Stimulated activated CD4-positive, alpha-beta T cell treated with anti-CD3 and anti-CD28 coated beads, TNF-alpha, amount 100 ng/mL, for 48 hours (primary cell): ENCODE results near the gene TMEM129.

ENCODE experiments used
- DNase-seq, 3 donors: peaks; one replicate each; pipeline ENCODE4 v3.0.0-alpha.2; 2020; ENCODE audit warnings: low read depth in 3 of 3

The TMEM129 gene

DNA sequence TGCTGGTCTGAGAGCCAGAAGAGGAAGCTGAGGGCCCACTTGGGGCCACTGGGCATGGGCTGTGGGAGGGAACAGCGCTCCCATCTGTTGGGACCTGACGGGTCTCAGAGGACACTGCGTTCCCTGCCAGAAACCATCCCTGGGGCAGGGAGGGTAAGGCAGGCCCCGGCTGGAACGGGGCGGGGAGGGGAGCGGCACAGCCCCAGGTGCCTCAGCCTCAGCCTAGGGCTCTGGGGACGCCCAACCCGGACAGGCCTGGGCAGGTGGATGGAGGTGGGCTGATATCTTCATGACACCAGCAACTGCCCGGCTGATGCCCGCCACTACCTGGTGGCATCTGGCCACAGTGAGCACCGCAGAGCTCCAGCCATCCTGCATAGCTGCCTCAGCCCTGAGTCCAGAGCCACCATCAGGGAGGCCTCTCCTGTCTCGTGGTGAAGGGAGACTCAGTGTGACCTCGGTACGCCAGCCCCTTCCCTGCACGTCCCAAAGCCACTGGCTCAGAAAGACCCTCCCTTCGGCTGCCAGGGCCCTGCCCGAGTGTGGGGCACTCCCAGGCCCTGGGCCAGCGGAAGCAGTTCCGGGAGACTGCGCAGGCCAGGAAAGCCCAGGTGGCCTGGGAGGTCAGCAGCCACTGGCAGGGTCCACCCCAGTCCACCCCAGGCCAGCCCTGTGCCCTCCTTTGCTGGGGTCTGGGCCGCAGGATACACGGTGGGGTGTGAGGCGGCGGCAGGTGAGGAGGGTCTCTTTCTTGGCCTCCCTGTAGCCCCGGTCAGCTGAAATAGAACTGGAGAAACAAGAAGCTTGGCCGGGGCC lies 37.4 kb upstream of the TMEM129 start:
- DNase-seq: no peak

DNA sequence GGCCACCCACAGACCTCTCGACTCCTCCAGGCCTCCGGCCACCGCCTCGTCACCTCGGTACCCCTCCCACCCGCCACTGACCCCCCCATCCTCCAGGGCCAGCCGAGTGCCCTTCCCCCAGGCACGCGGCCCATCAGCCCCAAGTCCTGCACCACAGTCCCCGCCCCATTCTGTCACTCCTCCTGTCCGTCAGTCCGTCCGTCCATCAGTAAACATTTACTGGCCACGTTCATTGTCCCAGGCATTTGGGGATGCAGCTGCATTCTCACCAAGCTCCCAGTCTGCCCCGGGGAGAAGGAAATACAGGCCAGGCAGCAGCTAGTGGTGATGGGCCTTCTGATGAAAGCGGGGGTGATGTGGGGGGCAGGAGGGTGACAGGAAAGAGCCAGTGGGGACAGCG lies 36.7 kb upstream of the TMEM129 start:
- DNase-seq: no peak

DNA sequence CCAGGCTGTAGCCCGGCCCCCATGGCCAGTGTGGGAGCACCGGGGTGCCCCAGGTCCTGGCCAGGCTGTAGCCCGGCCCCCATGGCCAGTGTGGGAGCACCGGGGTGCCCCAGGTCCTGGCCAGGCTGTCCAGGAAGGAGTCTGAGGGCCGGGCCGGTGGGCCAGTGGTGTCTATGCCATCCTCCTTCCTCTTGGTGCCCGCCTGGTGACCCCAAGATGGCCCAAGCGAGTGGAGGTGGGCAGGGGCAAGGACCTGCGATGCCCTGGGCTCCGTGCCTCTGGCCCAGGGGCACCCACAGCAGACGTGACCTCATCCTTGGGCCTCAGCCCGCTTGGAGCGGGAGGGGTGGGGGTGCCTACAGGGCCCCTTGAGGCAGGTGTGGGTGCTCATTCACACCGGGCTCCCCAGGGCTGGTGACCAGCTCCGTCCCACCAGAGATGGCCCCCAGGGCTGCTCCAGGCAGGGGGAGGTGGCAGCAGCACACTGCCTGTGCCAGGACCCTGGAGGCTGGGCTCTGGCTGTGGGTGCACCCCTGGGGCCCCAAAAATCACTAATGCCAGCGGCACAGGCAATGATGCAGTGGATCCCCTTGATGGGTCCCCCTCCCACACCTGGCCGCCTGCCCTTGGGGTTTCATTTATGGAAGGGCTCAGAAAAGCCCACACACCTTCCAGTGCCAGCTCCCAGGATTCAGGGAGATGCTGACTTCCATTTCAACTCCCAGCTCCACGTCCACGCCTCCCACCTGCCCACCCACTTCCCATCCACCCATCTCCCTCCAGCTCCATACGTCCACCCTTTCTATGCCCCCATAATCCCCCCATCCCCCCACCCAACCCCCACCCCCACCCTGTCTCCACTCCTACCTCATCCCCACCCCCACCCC lies 36.0 kb upstream of the TMEM129 start:
- DNase-seq: no peak

DNA sequence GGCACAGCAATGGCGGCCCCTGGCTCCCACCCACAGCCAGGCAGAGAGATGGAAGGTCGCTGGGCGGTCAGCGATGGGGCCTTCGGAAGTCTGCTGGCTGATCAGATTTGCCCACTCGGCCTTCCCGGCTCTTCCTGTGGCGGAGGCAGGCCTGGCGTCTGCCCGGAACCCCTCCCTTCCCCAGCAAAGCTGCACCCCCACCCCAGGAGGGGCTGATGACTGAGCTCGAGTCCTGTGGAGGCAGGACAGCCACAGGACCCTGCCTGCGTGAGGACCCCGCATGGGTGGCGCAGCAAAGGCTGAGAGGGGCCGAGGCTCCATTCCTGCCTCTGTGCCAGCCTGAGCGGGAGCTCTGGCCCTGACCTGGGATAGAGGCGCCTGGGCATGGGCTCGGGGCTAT lies 35.0 kb upstream of the TMEM129 start:
- no peak for DNase-seq

DNA sequence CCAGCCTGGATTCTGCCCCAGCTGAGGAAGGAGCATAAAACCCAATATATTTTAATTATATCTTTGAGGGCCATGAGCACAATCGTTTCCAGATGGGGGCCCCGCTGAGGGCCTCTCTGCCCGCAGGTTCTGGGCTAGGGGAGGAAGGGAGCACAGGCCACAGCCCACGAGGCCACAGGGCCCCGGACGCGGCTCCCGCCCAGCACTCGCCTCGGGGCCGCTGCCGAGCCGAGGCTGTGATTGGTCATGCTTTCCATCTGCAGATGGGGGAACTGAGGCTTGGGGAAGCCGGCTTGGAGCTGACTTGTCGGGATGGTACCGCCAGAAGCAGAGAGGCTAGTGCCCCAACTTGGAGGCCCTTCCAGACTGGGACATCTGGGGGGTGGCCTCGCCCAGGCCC lies 34.2 kb upstream of the TMEM129 start:
- DNase-seq: no peak

DNA sequence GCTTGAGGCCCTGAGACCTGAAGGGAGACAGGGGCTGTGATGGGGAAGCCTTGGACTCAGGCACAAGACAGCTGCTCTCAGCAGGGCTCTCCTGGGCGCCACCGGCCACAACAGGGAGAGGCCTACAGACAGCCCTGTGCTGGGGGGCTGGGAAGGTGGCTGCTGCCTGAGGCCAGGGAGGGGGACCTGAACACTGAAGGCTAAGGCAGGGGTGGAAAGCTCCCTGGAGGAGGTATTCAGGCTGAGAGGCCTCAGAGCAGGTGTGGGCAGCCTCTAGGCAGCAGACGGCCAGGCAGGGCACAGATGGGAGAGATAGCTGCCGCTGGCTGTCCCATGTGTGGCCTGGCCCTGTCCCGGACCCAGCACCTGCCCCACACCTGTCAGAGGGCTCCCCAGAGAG lies 33.2 kb upstream of the TMEM129 start:
- no peak for DNase-seq

DNA sequence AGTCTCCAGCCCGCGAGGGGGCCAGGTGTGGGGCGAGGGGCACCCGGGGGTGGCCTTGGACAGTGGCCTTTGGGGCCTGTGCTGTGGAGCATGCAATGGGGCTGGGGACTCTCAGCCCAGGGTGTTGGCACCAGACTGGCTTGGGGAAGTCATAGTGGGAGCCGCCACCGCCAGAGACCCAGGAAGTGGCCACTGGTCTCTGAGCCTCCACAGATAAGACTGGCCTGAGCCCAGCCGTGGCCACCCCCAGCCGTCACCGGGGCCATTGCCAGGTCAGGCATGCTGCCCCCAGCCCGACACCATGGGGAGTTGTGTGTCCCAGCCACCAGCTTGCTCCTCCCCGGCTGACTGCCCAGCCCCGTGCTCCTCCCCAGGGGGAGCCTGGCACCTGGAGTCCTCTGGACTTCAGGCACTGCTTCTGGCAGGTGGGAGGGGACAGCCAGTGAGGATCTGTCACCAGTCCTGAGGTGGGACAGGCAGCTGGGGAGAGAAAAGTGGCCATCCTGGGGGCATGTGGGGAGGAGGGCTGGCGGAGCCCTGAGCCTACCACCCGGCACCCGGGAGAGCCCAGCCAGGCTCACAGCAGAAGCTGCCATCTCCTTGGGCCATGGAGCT lies 32.7 kb upstream of the TMEM129 start:
- no peak for DNase-seq

DNA sequence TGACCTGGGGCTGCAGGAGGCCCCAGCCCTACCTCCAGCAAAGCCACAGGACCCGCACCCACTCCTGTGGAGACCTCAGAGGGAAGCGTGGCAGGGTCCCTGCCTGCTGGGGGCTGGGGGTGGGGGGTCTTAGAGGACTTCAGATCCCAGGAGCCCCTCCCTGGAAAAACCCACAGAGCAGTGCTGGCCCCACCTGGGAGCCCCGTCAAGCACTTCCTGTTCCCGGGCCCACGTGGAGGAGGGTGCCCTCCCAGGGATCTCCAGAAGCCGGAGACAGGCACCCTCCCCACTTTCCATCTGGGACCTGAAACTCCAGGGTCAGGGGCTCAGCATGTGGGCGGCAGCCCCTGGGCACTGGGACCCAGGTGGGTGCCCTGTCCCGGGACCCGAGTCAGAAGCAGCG lies 32.2 kb upstream of the TMEM129 start:
- DNase-seq: no peak

DNA sequence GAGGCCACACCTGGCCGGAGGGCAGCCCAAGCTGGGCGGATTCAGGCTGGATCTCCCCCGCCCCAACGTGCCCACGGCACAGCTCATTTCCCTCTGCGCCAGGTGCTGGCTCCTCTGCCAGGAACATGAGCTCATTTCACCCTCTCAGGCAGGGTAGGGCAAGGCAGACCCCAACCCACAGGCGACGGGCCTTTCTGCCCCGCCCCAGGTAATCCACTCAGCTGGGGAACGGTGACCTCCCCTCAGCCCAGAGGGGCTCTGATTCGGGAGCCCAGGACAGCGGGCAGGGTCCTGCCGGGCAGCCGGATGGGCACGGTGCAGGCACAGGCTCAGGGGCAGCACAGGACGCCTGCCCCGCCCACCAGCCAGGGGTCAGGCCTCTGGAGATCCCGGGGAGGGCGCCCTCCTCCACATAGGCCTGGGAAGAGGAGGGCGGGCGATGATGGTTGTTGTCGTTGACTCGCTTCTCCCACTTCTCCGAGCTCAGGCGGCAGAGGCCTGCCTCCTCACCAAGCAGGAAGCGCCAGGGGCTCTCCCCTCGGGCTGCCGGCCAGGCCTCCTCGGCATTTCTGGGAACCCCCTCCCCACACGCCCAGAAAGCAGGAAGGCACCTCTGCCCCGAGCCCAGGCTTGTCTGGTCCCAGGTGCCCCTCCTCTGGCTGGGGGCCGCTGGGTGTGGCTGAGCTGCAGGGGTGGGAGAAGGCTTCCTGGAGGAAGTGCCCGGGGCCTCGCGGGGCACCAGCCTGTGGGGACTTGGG lies 31.3 kb upstream of the TMEM129 start:
- DNase-seq: no peak

DNA sequence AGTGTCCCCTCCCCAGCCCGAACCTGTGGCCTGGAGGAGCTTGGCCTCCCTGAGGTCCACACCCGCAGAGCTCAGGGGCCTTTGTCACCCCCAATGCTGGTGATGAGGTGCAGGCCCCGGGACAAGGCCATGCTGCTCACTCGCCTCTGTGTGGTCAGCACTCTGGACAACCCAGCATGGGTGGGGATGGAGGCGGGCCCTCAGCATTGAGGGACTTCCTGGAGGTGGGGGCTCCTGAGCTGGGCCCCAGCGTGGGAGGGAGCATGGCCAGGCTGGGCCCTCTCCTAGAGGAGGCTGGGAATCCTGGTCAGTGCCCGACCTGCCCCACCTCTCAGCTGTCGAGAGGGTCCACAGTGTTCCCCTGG lies 30.8 kb upstream of the TMEM129 start:
- DNase-seq: no peak

DNA sequence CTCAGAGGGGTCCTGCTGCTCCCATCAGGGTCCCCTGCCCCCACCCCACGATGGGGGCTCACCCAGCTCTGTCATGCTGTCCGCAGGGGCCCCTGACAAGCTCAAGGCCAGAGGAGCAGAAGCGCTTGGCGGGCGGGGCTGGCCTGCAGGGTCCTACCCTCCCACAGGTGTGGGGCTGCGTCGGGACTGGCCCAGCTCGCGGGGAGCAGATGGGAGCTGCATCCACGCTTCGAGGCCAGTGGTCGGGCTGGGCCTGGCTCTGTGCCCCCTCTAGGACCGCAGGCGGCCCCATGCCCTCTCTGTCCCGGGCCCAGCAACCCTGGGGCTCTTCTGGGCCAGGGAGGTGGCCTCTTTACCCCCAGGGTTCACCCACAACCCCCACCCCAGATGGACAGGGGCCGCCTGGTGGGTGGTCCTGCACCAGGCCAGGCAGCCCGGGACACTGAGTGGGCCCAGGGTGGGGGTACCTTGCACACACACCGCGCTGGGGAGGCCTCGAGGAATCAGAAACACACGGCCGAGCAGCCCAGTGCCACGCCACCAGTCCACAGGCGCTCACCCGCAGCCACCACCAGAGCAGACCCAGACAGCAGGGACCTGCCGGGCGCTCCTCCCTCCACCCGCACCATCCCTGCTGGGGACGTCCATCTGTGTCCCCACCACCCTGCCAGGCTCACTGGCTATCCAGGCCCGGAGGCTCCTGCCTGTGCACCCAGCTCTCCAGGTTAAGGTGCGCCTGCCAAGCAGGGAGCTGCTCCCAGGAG lies 30.2 kb upstream of the TMEM129 start:
- DNase-seq: no peak

DNA sequence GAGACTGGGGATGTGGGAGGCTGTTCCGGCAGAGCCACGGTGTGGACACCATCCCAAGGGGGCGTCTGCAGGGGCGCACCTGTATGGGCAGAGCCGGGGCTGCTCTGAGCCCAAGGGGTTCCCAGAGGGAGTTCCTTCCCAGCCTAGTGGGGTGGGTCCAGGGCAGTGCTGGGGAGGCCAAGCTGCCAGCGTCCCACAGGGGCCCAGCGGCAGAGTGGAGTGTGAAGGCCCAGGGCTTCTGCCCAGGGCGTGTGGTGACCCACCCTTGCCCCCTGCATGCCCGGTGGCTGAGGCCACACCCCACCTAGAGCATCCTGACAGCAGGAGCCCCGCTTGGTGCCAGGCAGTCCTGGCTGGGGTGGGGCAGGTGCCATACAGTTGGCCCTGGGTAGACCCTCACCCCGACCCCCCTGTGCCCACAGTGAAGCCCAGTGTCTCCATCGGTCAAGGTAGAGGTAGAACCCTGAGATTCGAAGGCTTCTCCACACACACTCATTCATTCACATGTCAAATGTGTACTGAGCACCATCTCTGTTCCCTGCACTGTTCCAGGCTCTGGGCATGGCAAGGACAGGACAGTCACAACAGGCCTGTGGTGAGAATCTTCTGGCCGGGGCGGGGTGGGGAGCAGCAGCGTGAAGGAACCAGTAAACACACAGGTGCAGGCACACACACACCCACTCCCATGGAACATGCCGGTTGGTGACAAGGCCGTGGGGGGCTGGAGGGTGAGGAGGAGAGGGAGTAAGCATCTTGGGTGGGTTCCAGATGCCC lies 29.4 kb upstream of the TMEM129 start:
- no peak for DNase-seq

DNA sequence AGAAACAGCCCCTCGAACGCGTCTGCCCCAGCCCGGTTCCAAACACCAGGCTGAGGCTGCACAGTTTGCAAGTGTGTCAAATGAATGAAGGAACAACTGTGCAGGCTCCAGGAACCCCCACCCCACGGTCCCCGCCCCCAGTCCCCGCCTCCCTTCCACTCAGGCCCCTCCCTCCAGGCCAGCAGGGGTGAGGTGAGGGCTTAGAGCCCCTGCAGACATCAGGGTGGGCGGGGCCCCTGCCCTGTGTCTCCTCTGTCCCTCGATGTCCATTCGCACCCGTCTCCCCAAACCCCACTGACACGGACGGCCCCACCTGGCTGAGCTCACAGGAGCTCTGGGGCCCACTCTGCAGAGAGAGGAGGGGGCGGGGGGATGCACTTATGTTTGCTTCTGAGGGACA lies 28.7 kb upstream of the TMEM129 start:
- DNase-seq: no peak

DNA sequence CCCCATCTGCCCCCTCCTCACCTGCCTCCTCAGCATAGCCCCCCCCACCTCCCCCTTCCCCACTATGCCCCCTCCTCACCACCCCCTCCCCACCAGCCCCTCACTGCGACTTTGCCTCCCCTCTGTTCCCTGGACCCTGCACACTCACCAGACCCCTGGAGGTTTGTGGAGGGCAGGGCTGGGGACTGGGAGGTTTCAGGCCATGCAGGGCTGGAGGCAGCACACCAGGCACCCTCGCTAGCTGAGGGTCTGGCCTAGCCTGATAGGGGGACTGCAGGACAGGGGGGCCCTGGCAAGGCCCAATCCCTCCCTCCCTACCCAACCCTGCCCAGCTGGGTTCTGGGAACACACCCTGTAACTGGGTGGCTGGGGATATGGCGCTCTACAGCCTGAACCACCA lies 28.2 kb upstream of the TMEM129 start:
- no peak for DNase-seq

DNA sequence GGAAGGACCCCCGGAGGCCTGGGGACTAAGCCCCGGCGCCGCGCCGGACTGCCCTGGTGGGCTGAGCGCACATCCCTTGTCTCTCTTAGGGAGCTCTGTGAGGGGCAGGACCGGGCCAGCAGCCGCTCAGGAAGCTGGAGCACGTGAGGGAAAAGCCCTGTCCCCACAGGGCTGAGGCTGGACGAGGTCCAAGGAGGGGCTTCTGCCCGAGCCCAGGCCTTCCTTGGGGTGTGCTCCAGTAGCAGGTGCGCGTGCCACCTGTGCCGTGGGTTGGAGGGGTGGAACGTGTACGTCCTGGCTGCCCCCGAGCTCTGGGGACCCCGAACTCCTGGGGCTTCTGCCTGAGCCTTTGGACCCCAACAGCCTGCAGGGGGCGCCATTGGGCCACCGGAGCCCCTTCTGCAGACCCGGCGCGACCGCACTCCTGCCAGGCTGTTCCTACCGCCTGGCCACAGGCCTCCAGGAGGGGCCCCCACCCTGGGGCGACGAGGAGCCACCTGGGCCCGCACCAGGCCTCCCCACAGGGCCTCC lies 27.4 kb upstream of the TMEM129 start:
- DNase-seq: peak; percentile 70 to 85 (median 79)

DNA sequence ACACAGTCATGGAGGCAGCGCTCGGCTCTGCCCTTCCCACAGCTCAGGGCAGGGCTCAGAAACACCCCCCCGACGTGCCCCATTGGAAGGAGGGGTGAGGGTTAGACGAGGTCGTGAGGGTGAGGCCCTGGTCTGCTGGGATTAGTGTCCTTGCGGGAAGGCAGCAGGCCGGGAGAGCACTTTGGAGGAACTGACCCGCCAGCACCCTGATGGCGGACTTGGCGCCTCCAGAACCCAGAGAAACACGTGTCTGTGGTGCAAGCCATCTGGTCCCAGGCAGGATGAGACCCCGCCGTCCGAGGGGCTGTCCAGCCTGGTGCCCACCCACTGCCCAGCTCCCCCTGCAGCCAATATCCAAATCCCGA lies 26.5 kb upstream of the TMEM129 start:
- no peak for DNase-seq

DNA sequence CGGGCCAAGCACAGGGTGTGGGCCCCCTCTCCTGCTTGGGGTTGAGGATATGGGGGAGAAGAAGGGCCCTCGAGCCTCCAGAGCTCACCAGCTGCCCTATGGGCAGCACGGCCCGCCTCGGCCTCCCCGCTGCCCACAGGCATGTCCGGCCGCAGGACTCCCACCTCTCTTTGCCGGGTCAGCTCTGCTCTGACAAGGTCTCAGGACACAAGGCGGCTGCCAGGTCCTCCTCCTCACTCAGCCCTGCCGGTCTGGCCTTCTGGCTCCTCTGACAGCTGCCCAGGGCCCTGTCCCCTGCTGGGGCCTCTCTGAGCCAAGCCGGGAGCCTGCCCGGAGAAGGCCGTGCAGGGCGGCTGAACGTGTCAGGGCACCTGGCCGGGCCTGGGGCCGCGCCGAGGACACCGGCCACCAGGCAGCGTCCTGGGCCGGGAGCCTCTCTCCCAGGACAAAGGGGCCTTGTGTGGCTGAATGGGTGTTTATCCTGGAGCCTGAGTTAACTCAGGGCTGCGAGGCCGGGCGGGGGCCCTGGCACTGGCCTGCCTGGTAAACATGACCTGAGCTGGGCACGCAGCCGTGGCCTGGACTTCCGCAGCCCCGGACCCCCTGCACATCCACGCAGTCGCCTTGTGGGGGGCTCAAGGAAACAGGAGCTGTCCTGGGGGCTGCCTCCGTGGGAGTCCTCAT lies 25.9 kb upstream of the TMEM129 start:
- DNase-seq: no peak

DNA sequence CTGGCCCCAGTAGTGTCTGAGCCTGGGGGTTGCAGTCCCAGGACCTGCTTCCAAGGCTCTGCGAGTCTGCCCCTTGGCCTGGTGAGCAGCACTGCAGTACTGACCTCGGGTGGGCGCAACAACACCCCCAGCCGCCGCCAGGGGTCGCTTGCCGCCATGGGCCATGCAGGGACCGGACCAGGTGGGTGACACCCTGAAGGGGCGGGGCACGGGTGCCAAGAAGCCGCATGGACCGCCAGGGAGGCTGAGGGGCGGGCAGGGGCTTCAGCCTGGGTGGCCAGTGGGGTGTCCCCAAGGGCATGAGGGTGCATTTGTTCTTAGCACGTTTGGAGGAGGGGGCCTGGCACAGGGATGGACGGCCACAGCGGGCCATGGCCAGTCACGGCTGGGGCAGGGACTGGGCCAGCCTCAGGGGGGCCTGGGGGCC lies 25.2 kb upstream of the TMEM129 start:
- DNase-seq: peak; percentile 69 to 78 (median 77)

DNA sequence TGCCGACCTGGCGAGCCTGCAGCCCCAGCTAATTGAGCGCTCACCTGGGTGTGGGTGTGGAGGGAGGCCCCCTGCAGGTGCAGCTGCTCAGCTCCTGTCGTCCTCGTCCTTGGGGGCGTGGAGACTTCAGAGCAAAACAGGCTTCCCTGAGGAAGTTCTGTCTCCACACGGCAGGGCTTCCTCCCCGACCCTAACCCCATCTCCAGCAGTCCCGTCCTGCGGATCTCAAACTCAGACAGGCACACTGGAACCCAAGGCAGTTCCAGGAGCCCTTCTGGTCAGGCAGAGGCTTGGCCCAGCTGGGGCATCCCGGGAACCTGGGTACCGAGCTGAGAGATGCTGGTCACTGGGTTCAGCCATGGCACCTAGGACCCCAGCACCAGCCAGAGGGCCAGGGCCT lies 24.6 kb upstream of the TMEM129 start:
- DNase-seq: no peak

DNA sequence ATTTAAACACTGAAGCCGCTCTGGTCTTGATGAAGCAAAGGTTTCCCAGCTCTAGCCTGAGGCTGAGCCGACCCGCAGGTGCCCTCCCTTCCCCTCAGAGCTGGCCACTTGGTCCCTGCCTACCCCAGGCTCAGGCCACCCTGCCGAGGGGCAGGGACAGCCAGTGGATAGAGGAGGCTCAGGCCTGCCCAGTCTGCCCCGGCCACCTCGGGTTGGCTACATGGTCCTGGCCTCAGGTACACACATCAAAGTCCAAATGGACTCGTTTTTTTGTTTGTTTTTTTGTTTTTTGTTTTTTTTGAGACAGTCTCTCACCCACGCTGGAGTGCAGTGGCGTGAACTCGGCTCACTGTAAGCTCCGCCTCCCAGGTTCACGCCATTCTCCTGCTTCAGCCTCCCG lies 24.0 kb upstream of the TMEM129 start:
- no peak for DNase-seq
